Colonic mucosa (tissue), 4 donors: ENCODE data around the gene GTF3C1. TPM values are rescaled to one million over a fixed set of nuclear protein-coding genes. Genes with fewer than 3 reads are reported as not detected.

ENCODE experiments used
- DNase-seq: peaks from one replicate; pipeline ENCODE4 v3.0.0-alpha.2; 2020
- H3K27ac ChIP-seq: fragments of 200-600 bp; one replicate; pipeline ENCODE4 v1.8.0; 2021
- H3K27me3 ChIP-seq: fragments of 200-600 bp; one replicate; pipeline ENCODE4 v1.8.0; 2021
- H3K36me3 ChIP-seq: fragments of 200-600 bp; one replicate; pipeline ENCODE4 v1.8.0; 2021
- H3K4me1 ChIP-seq: fragments of 200-600 bp; one replicate; pipeline ENCODE4 v1.8.0; 2021; ENCODE audit warnings: mild to moderate bottlenecking
- H3K4me3 ChIP-seq: fragments of 200-600 bp; one replicate; pipeline ENCODE4 v1.8.0; 2021
- H3K9ac ChIP-seq, 2 donors: one replicate each; pipeline ENCODE4 v1.7.0; 2013; ENCODE audit warnings: control low read depth in 2 of 2, low read depth in 2 of 2, low read length in 2 of 2
- H3K9me3 ChIP-seq: fragments of 200-600 bp; one replicate; pipeline ENCODE4 v1.8.0; 2021
- CTCF ChIP-seq: fragments of 200-600 bp; IDR thresholded peaks from one replicate; pipeline ENCODE4 v1.8.0; 2022; ENCODE audit warnings: antibody characterized with exemption, mild to moderate bottlenecking
- intact Hi-C: fragments of 100-400 bp; cut with DNase I; formaldehyde crosslinking; loops from one replicate; pipeline ENCODE4 v1.14.1; 2022
- total RNA-seq, 2 donors: library from RNA; stranded (reverse); fragmentation: NEBNext Ultra II Directional in 1 of 2; extraction: Animal tissue kit (Norgen Biotek cat#: 25700) in 1 of 2; gene quantifications; one replicate each; pipeline ENCODE4 v1.2.1, GENCODE V29; 2021
- donor health status: healthy.
- donor health status: DM: no; HTN: no; CAD: no.
- donor health status: DM: no; HTN: no; CAD: no.

GTF3C1 gene
- total RNA-seq, 2 donors from 2014 or later = 40.1 to 67.8 TPM

GRCh38 chr16:27531186-27531585, 18.5 kb downstream of the GTF3C1 start:
- Histone ChIP-seq H3K27me3 (no peaks in the 10 kb centered on the region), H3K36me3 (peaks cover 19% of the 10 kb centered on the region), H3K9me3 (no peaks in the 10 kb centered on the region), H3K4me3 (no peak overlapping the region), H3K4me1 (no peaks in the 10 kb centered on the region), H3K27ac (no peak overlapping the region), H3K9ac (no peak overlapping the region)
- no peak for TF ChIP-seq CTCF
- DNase-seq = no peak
- intact Hi-C loops = no loop called here

GRCh38 chr16:27529962-27530361, 19.8 kb downstream of the GTF3C1 start:
- Histone ChIP-seq H3K36me3 (peaks cover 19% of the 10 kb centered on the region), H3K4me1 (no peaks in the 10 kb centered on the region), H3K4me3 (no peak overlapping the region), H3K9me3 (no peaks in the 10 kb centered on the region), H3K9ac (no peak overlapping the region), H3K27ac (no peak overlapping the region), H3K27me3 (no peaks in the 10 kb centered on the region)
- no peak for DNase-seq
- no peak for TF ChIP-seq CTCF
- intact Hi-C loops = no loop called here

GRCh38 chr16:27528294-27528693, 21.4 kb downstream of the GTF3C1 start:
- Histone ChIP-seq H3K36me3 (peaks cover 19% of the 10 kb centered on the region), H3K9me3 (no peaks in the 10 kb centered on the region), H3K9ac (no peak overlapping the region), H3K4me3 (no peak overlapping the region), H3K27ac (no peak overlapping the region), H3K27me3 (no peaks in the 10 kb centered on the region), H3K4me1 (no peaks in the 10 kb centered on the region)
- TF ChIP-seq CTCF = no peak
- no peak for DNase-seq
- intact Hi-C loops = no loop called here

GRCh38 chr16:27526180-27526579, 23.5 kb downstream of the GTF3C1 start:
- H3K36me3 ChIP-seq = peaks cover 11% of the 10 kb centered on the region
- H3K4me3 ChIP-seq = no peak overlapping the region
- no peak overlapping the region for H3K27ac ChIP-seq
- no peaks in the 10 kb centered on the region for H3K27me3 ChIP-seq
- H3K4me1 ChIP-seq = no peaks in the 10 kb centered on the region
- no peak overlapping the region for H3K9ac ChIP-seq
- no peak for TF ChIP-seq CTCF
- no peaks in the 10 kb centered on the region for H3K9me3 ChIP-seq
- intact Hi-C loops = no loop called here
- no peak for DNase-seq

GRCh38 chr16:27522173-27522707, 27.5 kb downstream of the GTF3C1 start:
- DNase-seq = no peak
- Histone ChIP-seq H3K27ac (no peak overlapping the region), H3K4me3 (no peak overlapping the region), H3K27me3 (no peaks in the 10 kb centered on the region), H3K4me1 (no peaks in the 10 kb centered on the region), H3K36me3 (no peaks in the 10 kb centered on the region), H3K9me3 (no peaks in the 10 kb centered on the region), H3K9ac (no peak overlapping the region)
- intact Hi-C loops = no loop called here
- TF ChIP-seq CTCF = no peak
